H1 (cell line): ENCODE measurements around the gene CHTF18. TPM values are rescaled to one million over a fixed set of nuclear protein-coding genes. Genes with fewer than 3 reads are reported as not detected.

ENCODE experiments used
- CTCF ChIA-PET: fragments of 300-600 bp; sonication (Branson Sonifier 250); formaldehyde crosslinking; loops from one replicate; lab custom pipeline; 2021; ENCODE audit not compliant: partially characterized antibody; lab: Charles Lee
- POLR2A ChIA-PET: fragments of 300-600 bp; sonication (Branson Sonifier 250); formaldehyde crosslinking; loops from one replicate; lab custom pipeline; 2021; ENCODE audit warnings: inconsistent platforms; ENCODE audit not compliant: partially characterized antibody; lab: Charles Lee
- DNase-seq, 2 experiments: peaks; one replicate each; pipeline versions ENCODE4 v3.0.0 to v3.0.0-alpha.2; 2010 to 2022; ENCODE audit warnings: low spot score in 2 of 2, low read depth in 1 of 2, mixed read lengths in 1 of 2
- FAIRE-seq: peaks from 2 replicates; lab custom pipeline; 2011; peaks lifted over from hg19 to GRCh38; lab: Jason Lieb, UNC
- H2AFZ ChIP-seq: 2 replicates; pipeline ENCODE4 v1.8.1; 2012; ENCODE audit warnings: low read length, inconsistent platforms
- H2AK5ac ChIP-seq: 2 replicates; pipeline ENCODE4 v1.6.1; 2013; ENCODE audit warnings: low read depth, low read length
- H2BK120ac ChIP-seq: replicated peaks from 2 replicates; pipeline ENCODE3; 2013; ENCODE audit warnings: low read depth, low read length, inconsistent platforms
- H2BK12ac ChIP-seq: 2 replicates; pipeline ENCODE4 v1.6.1; 2013; ENCODE audit warnings: low read depth, low read length
- H2BK15ac ChIP-seq: 2 replicates; pipeline ENCODE4 v1.6.1; 2013; ENCODE audit warnings: low read length
- H2BK20ac ChIP-seq: 2 replicates; pipeline ENCODE4 v1.6.1; 2013; ENCODE audit warnings: low read length
- H2BK5ac ChIP-seq: 2 replicates; pipeline ENCODE4 v1.6.1; 2013; ENCODE audit warnings: low read depth, low read length
- H3K14ac ChIP-seq: 2 replicates; pipeline ENCODE4 v1.6.1; 2013; ENCODE audit warnings: inconsistent platforms; ENCODE audit not compliant: insufficient read length
- H3K18ac ChIP-seq: 2 replicates; pipeline ENCODE4 v1.6.1; 2013; ENCODE audit warnings: low read length; ENCODE audit errors: extremely low read depth
- H3K23ac ChIP-seq: 2 replicates; pipeline ENCODE4 v1.6.1; 2013; ENCODE audit warnings: inconsistent platforms; ENCODE audit not compliant: insufficient read length
- H3K23me2 ChIP-seq: 2 replicates; pipeline ENCODE4 v1.6.1; 2013; ENCODE audit warnings: low read depth, low read length
- H3K27ac ChIP-seq: 2 replicates; pipeline ENCODE4 v1.6.1; 2011; ENCODE audit warnings: low read depth, low read length, inconsistent platforms
- H3K27me3 ChIP-seq, 4 experiments: replicated peaks in 1 of 4; 1 replicate in 1 of 4; 2 replicates in 3 of 4; pipeline versions ENCODE4 v1.6.1 to v1.8.1; 2011 to 2013; ENCODE audit warnings: low read length in 3 of 4, mild to moderate bottlenecking in 3 of 4, inconsistent platforms in 2 of 4, mixed read lengths in 2 of 4, moderate library complexity in 1 of 4; ENCODE audit not compliant: control insufficient read depth in 3 of 4, insufficient read depth in 3 of 4; ENCODE audit errors: extremely low read depth in 1 of 4
- H3K36me3 ChIP-seq, 4 experiments: 2 replicates each; pipeline versions ENCODE4 v1.6.1 to v1.8.1; 2011 to 2013; ENCODE audit warnings: mild to moderate bottlenecking in 4 of 4, low read length in 3 of 4, moderate library complexity in 2 of 4, control low read depth in 1 of 4, inconsistent platforms in 1 of 4; ENCODE audit not compliant: insufficient read depth in 4 of 4, control insufficient read depth in 2 of 4
- H3K4ac ChIP-seq: replicated peaks from 2 replicates; pipeline ENCODE3; 2013; ENCODE audit warnings: low read length, low read depth, mixed read lengths, inconsistent platforms; ENCODE audit not compliant: insufficient read length
- H3K4me1 ChIP-seq, 4 experiments: replicated peaks in 1 of 4; 1 replicate in 1 of 4; 2 replicates in 3 of 4; pipeline versions ENCODE4 v1.6.1 to v1.8.1; 2011 to 2013; ENCODE audit warnings: low read length in 3 of 4, inconsistent platforms in 2 of 4, mixed read lengths in 1 of 4; ENCODE audit not compliant: insufficient read depth in 4 of 4, control insufficient read depth in 3 of 4
- H3K4me2 ChIP-seq, 2 experiments: 2 replicates each; pipeline versions ENCODE4 v1.6.1 to v1.8.1; 2011 to 2013; ENCODE audit warnings: low read depth in 2 of 2, low read length in 2 of 2, control low read depth in 1 of 2, inconsistent platforms in 1 of 2, mild to moderate bottlenecking in 1 of 2; ENCODE audit not compliant: insufficient read depth in 1 of 2
- H3K4me3 ChIP-seq, 4 experiments: fragments of 200-600, 300-600 bp in 1 of 4; sonication (generic), shearing (Covaris generic), sonication (Bioruptor Twin) in 1 of 4; 2 replicates each; pipeline versions ENCODE4 v1.5.1 to v1.8.1; 2011 to 2016; ENCODE audit warnings: low read length in 4 of 4, low read depth in 3 of 4, control low read depth in 2 of 4, inconsistent platforms in 2 of 4, mild to moderate bottlenecking in 2 of 4, mixed read lengths in 1 of 4, moderate library complexity in 1 of 4; ENCODE audit not compliant: insufficient read depth in 2 of 4; ENCODE audit errors: extremely low read depth in 1 of 4
- H3K56ac ChIP-seq: replicated peaks from 2 replicates; pipeline ENCODE3; 2013; ENCODE audit warnings: low read depth, mild to moderate bottlenecking, mixed read lengths, low read length, inconsistent platforms; ENCODE audit not compliant: insufficient read length
- H3K79me1 ChIP-seq: 2 replicates; pipeline ENCODE4 v1.6.1; 2013; ENCODE audit warnings: low read depth, low read length, control low read depth
- H3K79me2 ChIP-seq, 2 experiments: 2 replicates each; pipeline versions ENCODE4 v1.6.1 to v1.8.1; 2012 to 2013; ENCODE audit warnings: low read length in 2 of 2, mild to moderate bottlenecking in 2 of 2, inconsistent platforms in 1 of 2; ENCODE audit not compliant: insufficient read depth in 2 of 2, control insufficient read depth in 1 of 2
- H3K9ac ChIP-seq, 4 experiments: replicated peaks in 1 of 4; 1 replicate in 1 of 4; 2 replicates in 3 of 4; pipeline versions ENCODE4 v1.6.1 to v1.8.1; 2011 to 2013; ENCODE audit warnings: low read depth in 3 of 4, low read length in 3 of 4, control low read depth in 2 of 4, mild to moderate bottlenecking in 2 of 4, moderate library complexity in 2 of 4, inconsistent platforms in 1 of 4; ENCODE audit errors: extremely low read depth in 1 of 4
- H3K9me3 ChIP-seq, 2 experiments: 2 replicates each; pipeline versions ENCODE4 v1.6.1 to v1.8.1; 2012 to 2013; ENCODE audit warnings: mild to moderate bottlenecking in 2 of 2, moderate library complexity in 2 of 2, control low read depth in 1 of 2, inconsistent platforms in 1 of 2, low read depth in 1 of 2, low read length in 1 of 2, mixed read lengths in 1 of 2; ENCODE audit not compliant: insufficient read depth in 2 of 2
- H4K20me1 ChIP-seq, 2 experiments: replicated peaks in 1 of 2; 2 replicates each; pipeline versions ENCODE3 to v1.8.1; 2011 to 2013; ENCODE audit warnings: inconsistent platforms in 2 of 2, low read length in 2 of 2, mild to moderate bottlenecking in 1 of 2; ENCODE audit not compliant: insufficient read depth in 2 of 2, control insufficient read depth in 1 of 2
- H4K5ac ChIP-seq: 2 replicates; pipeline ENCODE4 v1.6.1; 2013; ENCODE audit warnings: low read length, low read depth, mixed read lengths, inconsistent platforms; ENCODE audit not compliant: insufficient read length
- H4K8ac ChIP-seq: 2 replicates; pipeline ENCODE4 v1.8.0; 2013; ENCODE audit warnings: mild to moderate bottlenecking, moderate library complexity, low read length, inconsistent platforms; ENCODE audit not compliant: insufficient read depth; ENCODE audit errors: extremely low read depth
- H4K91ac ChIP-seq: replicated peaks from 2 replicates; pipeline ENCODE3; 2013; ENCODE audit warnings: low read length, mixed read lengths, inconsistent platforms; ENCODE audit not compliant: insufficient read length
- EGR1 ChIP-seq: IDR thresholded peaks from 2 replicates; pipeline ENCODE4 v1.6.1; 2011; ENCODE audit warnings: low read depth, low read length, borderline replicate concordance
- GABPA ChIP-seq: IDR thresholded peaks from 2 replicates; pipeline ENCODE4 v1.6.1; 2011; ENCODE audit warnings: mild to moderate bottlenecking, low read length, moderate library complexity, borderline replicate concordance; ENCODE audit not compliant: insufficient read depth
- KDM4A ChIP-seq: IDR thresholded peaks from one replicate; pipeline ENCODE4 v1.7.1; 2012; ENCODE audit warnings: low read depth, mild to moderate bottlenecking, moderate library complexity, low read length, inconsistent platforms; ENCODE audit not compliant: severe bottlenecking
- MAX ChIP-seq: IDR thresholded peaks from 2 replicates; pipeline ENCODE4 v1.6.1; 2012; ENCODE audit warnings: inconsistent platforms
- RXRA ChIP-seq: IDR thresholded peaks from 2 replicates; pipeline ENCODE4 v1.6.1; 2011; ENCODE audit warnings: low read depth, mild to moderate bottlenecking, low read length, moderate library complexity; ENCODE audit not compliant: insufficient read depth
- SUZ12 ChIP-seq: fragments of 200-600 bp; sonication (generic); IDR thresholded peaks from 2 replicates; pipeline ENCODE4 v1.6.1; 2012; ENCODE audit warnings: mild to moderate bottlenecking, inconsistent platforms, low read length, moderate library complexity, mixed read lengths
- WGBS, 2 experiments: shearing (Covaris generic) in 1 of 2; methylation state at CpG; one replicate each; pipeline versions ENCODE4 v1.1.6 to v1.1.7; 2013 to 2015; ENCODE audit warnings: low lambda C conversion rate in 2 of 2, mixed read lengths in 2 of 2, inconsistent platforms in 1 of 2, low coverage in 1 of 2, missing lambda C conversion rate in 1 of 2; ENCODE audit not compliant: insufficient replicate concordance in 2 of 2, insufficient coverage in 1 of 2, insufficient read length in 1 of 2; ENCODE audit errors: extremely low coverage in 1 of 2, missing lambda C conversion rate in 1 of 2; 5-methylcytosine and 5-hydroxymethylcytosine counted together
- polyA plus RNA-seq, 7 experiments: library from polyadenylated mRNA; depleted of rRNA in 3 of 7; stranded (reverse) in 5 of 7; unstranded in 2 of 7; fragments of >200 nt in 5 of 7; fragments of 200-250 nt in 2 of 7; gene quantifications; 1 replicate in 5 of 7; 2 replicates in 1 of 7; 4 replicates in 1 of 7; pipeline versions ENCODE4 v1.2.1 to v1.2.3, GENCODE V29; 2011 to 2013; ENCODE audit warnings: missing spikeins in 2 of 7, mixed read lengths in 2 of 7
- total RNA-seq: library from RNA; stranded (reverse); fragmentation: NEBNext Ultra II Directional; extraction: Animal tissue kit (Norgen Biotek cat#: 25700); gene quantifications from 2 replicates; pipeline ENCODE4 v1.2.1, GENCODE V29; 2021

The CHTF18 gene
- total and polyA plus RNA-seq, 2 of the 8 experiments (the other 6 are each of a cell fraction or from before 2014, with no cell fraction given): 75.3 to 104 TPM

GRCh38 chr16:782258-782657 lies 6.2 kb upstream of the CHTF18 start:
- Histone ChIP-seq H4K8ac (no peak overlapping the region), H3K27me3 (peaks cover 0 to 3% (median under 1%) of the 10 kb centered on the region in 4 experiments; a peak in 3 of 7 replicates), H4K91ac (no peak overlapping the region), H3K79me2 (peaks cover 0 to 3% of the 10 kb centered on the region in 2 experiments; a peak in 1 of 4 replicates), H3K4ac (no peak overlapping the region), H3K9me3 (no peaks in the 10 kb centered on the region), H3K36me3 (peaks cover 0 to 6% (median 3%) of the 10 kb centered on the region in 4 experiments; a peak in 2 of 8 replicates), H3K27ac (no peak overlapping the region), H2BK12ac (no peak overlapping the region), H3K23me2 (no peaks in the 10 kb centered on the region; the same call in 1 of the 2 replicates), H3K56ac (no peak overlapping the region), H4K5ac (no peak overlapping the region), H3K4me1 (peaks cover 0 to 7% (median under 1%) of the 10 kb centered on the region in 4 experiments; a peak in 3 of 7 replicates), H3K14ac (no peak overlapping the region), H2BK20ac (no peak overlapping the region), H3K79me1 (no peaks in the 10 kb centered on the region), H2BK5ac (no peak overlapping the region), H3K23ac (no peak overlapping the region), H4K20me1 (peaks cover 4 to 16% of the 10 kb centered on the region in 2 experiments), H3K4me3 (no peak overlapping the region), H2BK15ac (no peak overlapping the region), H2BK120ac (no peak overlapping the region)
- CTCF ChIA-PET: interaction anchor here (0.8 to 13.7 kb wide), 4 partner anchors 10 to 60 kb away, joined by 3 to 424 read pairs (median 116); partner anchors contain the start of genes ANTKMT, CCDC78, CIAO3 and HAGHL
- FAIRE-seq (no peak), DNase-seq (peak in 1 of 2 experiments; percentile 45)
- 87% methylated on average over 6 of the region's 6 CpGs; no CpG with 5 or more reads in 1 of the 2 experiments for WGBS, 2 experiments
- POLR2A ChIA-PET: interaction anchor here (1.0 to 2.8 kb wide), 4 partner anchors 12 to 67 kb away, joined by 3 to 10 read pairs (median 4); partner anchors contain the start of genes CIAO3 and METRN
- no peak for TF ChIP-seq RXRA
- TF ChIP-seq SUZ12: no peak
- TF ChIP-seq KDM4A: no peak
- TF ChIP-seq EGR1: no peak
- TF ChIP-seq GABPA: no peak
- TF ChIP-seq MAX: no peak
- TF ChIP-seq, all 59 proteins: peak for 0
- Histone ChIP-seq H3K18ac (no peak overlapping the region), H3K9ac (no peak overlapping the region), H2AK5ac (no peak overlapping the region), H2AFZ (no peak overlapping the region), H3K4me2 (no peak overlapping the region)
